HepG2 (cell line): Measurements from ENCODE around the gene FXYD6. TPM values are rescaled to one million over a fixed set of nuclear protein-coding genes. Genes with fewer than 3 reads are reported as not detected.

Experiments used
- ATAC-seq: fragments of 200-7000 bp; cut with Tn5 transposase; 3 replicates; pipeline ENCODE4 v1.9.1; 2020; ENCODE audit warnings: mild to moderate bottlenecking, moderate library complexity
- BruUV-seq: library from RNA; stranded (reverse); fragments of 400-500 nt; replicated peaks from 2 replicates; lab custom pipeline; 2021; lab: Mats Ljungman, UMichigan
- CTCF ChIA-PET: fragments of 300-600 bp; formaldehyde crosslinking; extraction: SDS; loops from one replicate; lab custom pipeline; 2021; ENCODE audit warnings: low total read pairs, inconsistent platforms, low intra/inter-chr PET ratio; lab: Yijun Ruan, JAX
- POLR2A ChIA-PET: fragments of 350-600 bp; sonication (Branson Sonifier 250); formaldehyde crosslinking; loops from one replicate; lab custom pipeline; 2020; ENCODE audit warnings: antibody characterized with exemption, inconsistent platforms; lab: Yijun Ruan, JAX
- DNase-seq: peaks from one replicate; pipeline ENCODE4 v3.0.0-alpha.2; 2015; ENCODE audit warnings: low spot score
- FAIRE-seq: peaks from 3 replicates; lab custom pipeline; 2011; peaks lifted over from hg19 to GRCh38; lab: Jason Lieb, UNC
- H2AFZ ChIP-seq: one replicate; pipeline ENCODE4 v1.6.1; 2011; ENCODE audit warnings: low read length, inconsistent platforms
- H3K27ac ChIP-seq: fragments of 300-600 bp; 3 replicates; pipeline ENCODE4 v1.8.0; 2011; ENCODE audit warnings: mixed run types, mild to moderate bottlenecking, mixed read lengths, low read length, inconsistent platforms; ENCODE audit not compliant: insufficient read depth; ENCODE audit errors: extremely low read length
- H3K27me3 ChIP-seq, 2 experiments: fragments of 200-600 bp in 1 of 2; 2 replicates in 1 of 2; 3 replicates in 1 of 2; pipeline versions ENCODE4 v1.6.0 to v1.8.0; 2011; ENCODE audit warnings: low read length in 2 of 2, mild to moderate bottlenecking in 2 of 2, moderate library complexity in 2 of 2, inconsistent platforms in 1 of 2; ENCODE audit not compliant: insufficient read depth in 2 of 2, control insufficient read depth in 1 of 2
- H3K36me3 ChIP-seq, 2 experiments: fragments of 200-600 bp in 1 of 2; replicated peaks in 1 of 2; 2 replicates in 1 of 2; 3 replicates in 1 of 2; pipeline versions ENCODE4 v1.5.1 to v1.8.0; 2011; ENCODE audit warnings: low read length in 2 of 2, inconsistent platforms in 1 of 2; ENCODE audit not compliant: insufficient read depth in 2 of 2, control insufficient read depth in 1 of 2
- H3K4me1 ChIP-seq: 2 replicates; pipeline ENCODE4 v1.5.1; 2012; ENCODE audit warnings: low read length, inconsistent platforms; ENCODE audit not compliant: insufficient read depth
- H3K4me2 ChIP-seq: 2 replicates; pipeline ENCODE4 v1.6.0; 2011; ENCODE audit warnings: low read depth, low read length, inconsistent platforms
- H3K4me3 ChIP-seq, 3 experiments: fragments of 200-600 bp in 1 of 3; sonication (generic), shearing (Covaris generic) in 1 of 3; replicated peaks in 1 of 3; 2 replicates each; pipeline ENCODE4 v1.5.1; 2011 to 2016; ENCODE audit warnings: low read length in 3 of 3, inconsistent platforms in 2 of 3, low read depth in 2 of 3, mild to moderate bottlenecking in 2 of 3, control low read depth in 1 of 3, mixed read lengths in 1 of 3; ENCODE audit not compliant: insufficient read depth in 1 of 3
- H3K79me2 ChIP-seq: one replicate; pipeline ENCODE4 v1.6.1; 2011; ENCODE audit warnings: low read length, inconsistent platforms; ENCODE audit not compliant: insufficient read depth
- H3K9ac ChIP-seq: 2 replicates; pipeline ENCODE4 v1.6.0; 2011; ENCODE audit warnings: mild to moderate bottlenecking, low read depth, low read length, inconsistent platforms; ENCODE audit not compliant: insufficient read depth
- H3K9me3 ChIP-seq: 2 replicates; pipeline ENCODE4 v1.5.1; 2012; ENCODE audit warnings: mild to moderate bottlenecking, low read length
- H4K20me1 ChIP-seq: 2 replicates; pipeline ENCODE4 v1.6.0; 2011; ENCODE audit warnings: inconsistent platforms, mild to moderate bottlenecking, low read length, moderate library complexity; ENCODE audit not compliant: insufficient read depth
- GATAD2A ChIP-seq: IDR thresholded peaks from 2 replicates; pipeline ENCODE4 v1.6.1; 2016
- HCFC1 ChIP-seq: fragments of 150-350 bp; IDR thresholded peaks from 2 replicates; pipeline ENCODE4 v1.6.1; 2014; ENCODE audit warnings: low read depth, low read length
- KAT7 ChIP-seq: IDR thresholded peaks from 2 replicates; pipeline ENCODE4 v1.6.1; 2018; ENCODE audit warnings: borderline replicate concordance, missing compliant biosample characterization
- NFE2L2 ChIP-seq: fragments of 150-350 bp; IDR thresholded peaks from 2 replicates; pipeline ENCODE4 v1.6.1; 2014; ENCODE audit warnings: low read length
- ONECUT2 ChIP-seq: sonication (generic); formaldehyde crosslinking; IDR thresholded peaks from 2 replicates; pipeline ENCODE4 v1.4.0; 2020; ENCODE audit warnings: missing genetic modification reagents
- PHB2 ChIP-seq: fragments of 450-650 bp; IDR thresholded peaks from 2 replicates; pipeline ENCODE4 v1.6.1; 2018; ENCODE audit not compliant: partially characterized antibody
- SRF ChIP-seq: IDR thresholded peaks from 2 replicates; pipeline ENCODE4 v1.6.1; 2011; ENCODE audit warnings: mild to moderate bottlenecking, low read depth, low read length, moderate library complexity
- SRSF9 ChIP-seq: fragments of 200-400 bp; formaldehyde crosslinking; IDR thresholded peaks from 2 replicates; pipeline ENCODE4 v1.6.1; 2018; ENCODE audit warnings: borderline replicate concordance, mild to moderate bottlenecking, low read depth, low read length; ENCODE audit not compliant: insufficient read depth, poor library complexity, severe bottlenecking
- TAF1 ChIP-seq: sonication (generic); formaldehyde crosslinking; IDR thresholded peaks from 2 replicates; pipeline ENCODE4 v1.4.0; 2020; ENCODE audit warnings: missing genetic modification reagents
- TBP ChIP-seq: sonication (generic); formaldehyde crosslinking; IDR thresholded peaks from 2 replicates; pipeline ENCODE4 v1.5.0; 2020; ENCODE audit warnings: missing genetic modification reagents
- THYN1 ChIP-seq: sonication (generic); formaldehyde crosslinking; IDR thresholded peaks from 2 replicates; pipeline ENCODE4 v1.8.1; 2023; ENCODE audit warnings: low read depth, mild to moderate bottlenecking, moderate library complexity, missing genetic modification reagents, borderline replicate concordance
- ZBTB21 ChIP-seq: sonication (generic); formaldehyde crosslinking; IDR thresholded peaks from 2 replicates; pipeline ENCODE4 v1.4.0; 2020; ENCODE audit warnings: missing genetic modification reagents
- ZNF232 ChIP-seq: sonication (generic); formaldehyde crosslinking; IDR thresholded peaks from 2 replicates; pipeline ENCODE4 v1.4.0; 2020; ENCODE audit warnings: missing genetic modification reagents, borderline replicate concordance
- ZNF343 ChIP-seq: sonication (generic); formaldehyde crosslinking; IDR thresholded peaks from 2 replicates; pipeline ENCODE4 v1.4.0; 2020; ENCODE audit warnings: mild to moderate bottlenecking, missing genetic modification reagents
- ZNF543 ChIP-seq: sonication (generic); formaldehyde crosslinking; IDR thresholded peaks from 2 replicates; pipeline ENCODE4 v1.4.0; 2020; ENCODE audit warnings: mild to moderate bottlenecking, missing genetic modification reagents
- ZNF788 ChIP-seq: sonication (generic); formaldehyde crosslinking; IDR thresholded peaks from 2 replicates; pipeline ENCODE4 v1.5.0; 2020; ENCODE audit warnings: mild to moderate bottlenecking, missing genetic modification reagents, borderline replicate concordance
- ZNF792 ChIP-seq: IDR thresholded peaks from 2 replicates; pipeline ENCODE4 v1.6.1; 2016
- ZNF850 ChIP-seq: sonication (generic); formaldehyde crosslinking; conservative IDR thresholded peaks from 2 replicates; pipeline ENCODE4 v1.9.0; 2021; ENCODE audit warnings: mild to moderate bottlenecking, missing genetic modification reagents
- WGBS: methylation state at CpG from one replicate; pipeline ENCODE4 v1.1.6; 2017; ENCODE audit warnings: low lambda C conversion rate; 5-methylcytosine and 5-hydroxymethylcytosine counted together
- in situ Hi-C: cut with HindIII; loops from 2 replicates; pipeline ENCODE4 v1.10.0; 2017; ENCODE audit warnings: low pct_unique_long_range_greater_than_20kb; ENCODE audit not compliant: extremely low pct_ligation_motif_present
- intact Hi-C: fragments of 100-400 bp; cut with micrococcal nuclease; formaldehyde crosslinking; loops from one replicate; pipeline ENCODE4 v1.10.0; 2022; ENCODE audit not compliant: unreplicated experiment
- polyA plus RNA-seq, 8 experiments: library from polyadenylated mRNA; depleted of rRNA in 3 of 8; stranded (reverse) in 7 of 8; unstranded in 1 of 8; fragments of >200 nt; fragmentation: Illumina TruSeq in 4 of 8; extraction: Trizol in 4 of 8; gene quantifications; 2 replicates each; pipeline versions ENCODE4 v1.2.1 to v1.2.3, GENCODE V29; 2011 to 2016; ENCODE audit warnings: low read depth in 4 of 8, missing spikeins in 1 of 8, mixed read lengths in 1 of 8; ENCODE audit not compliant: insufficient read depth in 1 of 8
- total RNA-seq, 5 experiments: library from RNA; depleted of rRNA; stranded (reverse); fragments of >200 nt; fragmentation: Illumina TruSeq; extraction: Trizol; gene quantifications; 2 replicates each; pipeline ENCODE4 v1.2.3, GENCODE V29; 2016; ENCODE audit warnings: low read depth in 1 of 5
- TF ChIP-seq, protein P1 (sequence below): sonication (generic); formaldehyde crosslinking; IDR thresholded peaks from 2 replicates; pipeline ENCODE4 v1.5.0; 2020; ENCODE audit warnings: mild to moderate bottlenecking, missing genetic modification reagents, borderline replicate concordance
- TF ChIP-seq, protein P2 (sequence below): sonication (generic); formaldehyde crosslinking; conservative IDR thresholded peaks from 2 replicates; pipeline ENCODE4 v1.4.0; 2020; ENCODE audit warnings: missing genetic modification reagents

Gene FXYD6
- total and polyA plus RNA-seq, 2 of the 13 experiments (the other 11 are each of a cell fraction or from before 2014, with no cell fraction given): not detected

DNA sequence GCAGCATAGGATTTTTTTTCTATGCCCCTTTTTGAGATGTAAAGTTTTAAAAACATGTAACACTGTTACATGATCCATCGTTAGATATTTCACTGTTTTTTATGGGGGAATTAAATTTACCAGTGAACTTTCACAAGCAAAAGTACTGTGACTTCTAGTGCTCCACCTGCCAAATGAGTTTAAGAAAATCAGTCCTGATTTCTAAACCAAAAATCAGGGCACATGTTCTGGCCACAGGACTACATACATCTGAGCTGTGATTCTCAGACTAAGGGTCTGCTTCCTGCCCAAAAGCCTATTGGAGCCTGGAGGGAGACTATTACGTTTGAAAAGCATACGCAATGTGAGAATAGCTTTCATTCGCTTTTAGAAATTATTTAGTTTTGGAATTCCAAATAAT is 30.3 kb upstream of the FXYD6 start:
- Histone ChIP-seq H3K36me3 (no peaks in the 10 kb centered on the region), H3K27me3 (peaks cover 2 to 55% of the 10 kb centered on the region in 2 experiments), H3K27ac (no peak overlapping the region), H3K4me1 (no peaks in the 10 kb centered on the region), H3K79me2 (no peaks in the 10 kb centered on the region), H3K4me3 (no peak overlapping the region), H3K9ac (no peak overlapping the region), H3K9me3 (no peaks in the 10 kb centered on the region), H4K20me1 (no peaks in the 10 kb centered on the region), H2AFZ (no peak overlapping the region), H3K4me2 (no peak overlapping the region)
- ChIA-PET POLR2A (interaction anchor here (0.6 kb wide), 1 partner anchor 95 kb away, joined by 4 read pairs; no protein-coding TSS in a partner anchor), CTCF (no interaction called here)
- ATAC-seq (no peak), DNase-seq (no peak)
- 53% methylated on average over 4 of the region's 4 CpGs for WGBS
- intact Hi-C loops: loop anchor here (10.0 kb wide), 1 partner anchor 62 kb away; no protein-coding TSS in a partner anchor
- in situ Hi-C loops: no loop called here
- BruUV-seq: no TSS peak
- TF ChIP-seq, protein P1, sequence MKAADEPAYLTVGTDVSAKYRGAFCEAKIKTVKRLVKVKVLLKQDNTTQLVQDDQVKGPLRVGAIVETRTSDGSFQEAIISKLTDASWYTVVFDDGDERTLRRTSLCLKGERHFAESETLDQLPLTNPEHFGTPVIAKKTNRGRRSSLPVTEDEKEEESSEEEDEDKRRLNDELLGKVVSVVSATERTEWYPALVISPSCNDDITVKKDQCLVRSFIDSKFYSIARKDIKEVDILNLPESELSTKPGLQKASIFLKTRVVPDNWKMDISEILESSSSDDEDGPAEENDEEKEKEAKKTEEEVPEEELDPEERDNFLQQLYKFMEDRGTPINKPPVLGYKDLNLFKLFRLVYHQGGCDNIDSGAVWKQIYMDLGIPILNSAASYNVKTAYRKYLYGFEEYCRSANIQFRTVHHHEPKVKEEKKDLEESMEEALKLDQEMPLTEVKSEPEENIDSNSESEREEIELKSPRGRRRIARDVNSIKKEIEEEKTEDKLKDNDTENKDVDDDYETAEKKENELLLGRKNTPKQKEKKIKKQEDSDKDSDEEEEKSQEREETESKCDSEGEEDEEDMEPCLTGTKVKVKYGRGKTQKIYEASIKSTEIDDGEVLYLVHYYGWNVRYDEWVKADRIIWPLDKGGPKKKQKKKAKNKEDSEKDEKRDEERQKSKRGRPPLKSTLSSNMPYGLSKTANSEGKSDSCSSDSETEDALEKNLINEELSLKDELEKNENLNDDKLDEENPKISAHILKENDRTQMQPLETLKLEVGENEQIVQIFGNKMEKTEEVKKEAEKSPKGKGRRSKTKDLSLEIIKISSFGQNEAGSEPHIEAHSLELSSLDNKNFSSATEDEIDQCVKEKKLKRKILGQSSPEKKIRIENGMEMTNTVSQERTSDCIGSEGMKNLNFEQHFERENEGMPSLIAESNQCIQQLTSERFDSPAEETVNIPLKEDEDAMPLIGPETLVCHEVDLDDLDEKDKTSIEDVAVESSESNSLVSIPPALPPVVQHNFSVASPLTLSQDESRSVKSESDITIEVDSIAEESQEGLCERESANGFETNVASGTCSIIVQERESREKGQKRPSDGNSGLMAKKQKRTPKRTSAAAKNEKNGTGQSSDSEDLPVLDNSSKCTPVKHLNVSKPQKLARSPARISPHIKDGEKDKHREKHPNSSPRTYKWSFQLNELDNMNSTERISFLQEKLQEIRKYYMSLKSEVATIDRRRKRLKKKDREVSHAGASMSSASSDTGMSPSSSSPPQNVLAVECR: no peak
- TF ChIP-seq, protein P2, sequence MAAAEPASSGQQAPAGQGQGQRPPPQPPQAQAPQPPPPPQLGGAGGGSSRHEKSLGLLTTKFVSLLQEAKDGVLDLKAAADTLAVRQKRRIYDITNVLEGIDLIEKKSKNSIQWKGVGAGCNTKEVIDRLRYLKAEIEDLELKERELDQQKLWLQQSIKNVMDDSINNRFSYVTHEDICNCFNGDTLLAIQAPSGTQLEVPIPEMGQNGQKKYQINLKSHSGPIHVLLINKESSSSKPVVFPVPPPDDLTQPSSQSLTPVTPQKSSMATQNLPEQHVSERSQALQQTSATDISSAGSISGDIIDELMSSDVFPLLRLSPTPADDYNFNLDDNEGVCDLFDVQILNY (CRISPR knock-in tag): no peak
- no peak for TF ChIP-seq KAT7 (CRISPR knock-in tag)
- no peak for TF ChIP-seq ZNF788 (CRISPR knock-in tag)
- no peak for TF ChIP-seq SRF
- TF ChIP-seq ZBTB21 (CRISPR knock-in tag): no peak
- no peak for TF ChIP-seq ONECUT2 (CRISPR knock-in tag)
- TF ChIP-seq HCFC1: no peak
- TF ChIP-seq ZNF850 (CRISPR knock-in tag): no peak
- no peak for TF ChIP-seq ZNF232 (CRISPR knock-in tag)
- TF ChIP-seq SRSF9: no peak
- TF ChIP-seq TBP (CRISPR knock-in tag): no peak
- no peak for TF ChIP-seq GATAD2A (CRISPR knock-in tag)
- TF ChIP-seq ZNF792: no peak
- TF ChIP-seq ZNF343: no peak
- TF ChIP-seq PHB2: no peak
- TF ChIP-seq NFE2L2: no peak
- TF ChIP-seq ZNF543: no peak
- no peak for TF ChIP-seq THYN1
- no peak for TF ChIP-seq TAF1
- TF ChIP-seq, all 625 proteins: peak for 0
- no peak for FAIRE-seq
